Skin of body (tissue), 2 donors: Measurements from ENCODE around the gene C1QTNF6. TPM values are rescaled to one million over a fixed set of nuclear protein-coding genes. Genes with fewer than 3 reads are reported as not detected.
"Not testable (repeated sequence)": the region's sequence is repeated elsewhere in the genome, so short reads cannot be mapped to it uniquely, and the experiment has no call there.

Experiments used
- DNase-seq: peaks from one replicate; lab custom pipeline; 2025; lab: John Stamatoyannopoulos, UW
- total RNA-seq: library from RNA; depleted of rRNA; stranded (reverse); fragments of >200 nt; gene quantifications from one replicate; pipeline ENCODE4 v1.2.3, GENCODE V29; 2014

The C1QTNF6 gene
- total RNA-seq, 1 donor from 2014 or later: 15.0 TPM

GRCh38 chr22:37177221-37177620 is 10.8 kb downstream of the C1QTNF6 start:
- DNase-seq: no peak

- peak; percentile 93 for DNase-seq
Observed at GRCh38 chr22:37176464-37177061, 11.5 kb downstream of the C1QTNF6 start.

GRCh38 chr22:37175414-37176281 is 12.4 kb downstream of the C1QTNF6 start:
- DNase-seq: peak; percentile 44

GRCh38 chr22:37174964-37175363 is 13.1 kb downstream of the C1QTNF6 start:
- DNase-seq: no peak

GRCh38 chr22:37173709-37174108 is 14.3 kb downstream of the C1QTNF6 start:
- DNase-seq: peak; percentile 55

GRCh38 chr22:37172266-37173245 is 15.5 kb downstream of the C1QTNF6 start:
- no peak for DNase-seq

- DNase-seq: no peak
Observed at GRCh38 chr22:37171662-37172061, 16.4 kb downstream of the C1QTNF6 start.

GRCh38 chr22:37170689-37171405 is 17.2 kb downstream of the C1QTNF6 start:
- not testable (repeated sequence) for DNase-seq

- no peak for DNase-seq
Observed at GRCh38 chr22:37169947-37170688, 17.9 kb downstream of the C1QTNF6 start.

GRCh38 chr22:37169406-37169805 is 18.6 kb downstream of the C1QTNF6 start:
- no peak for DNase-seq

GRCh38 chr22:37167981-37168647 is 19.9 kb downstream of the C1QTNF6 start:
- DNase-seq: no peak

- DNase-seq: no peak
Observed at GRCh38 chr22:37167176-37167980, 20.7 kb downstream of the C1QTNF6 start.

GRCh38 chr22:37166675-37167066 is 21.4 kb downstream of the C1QTNF6 start:
- DNase-seq: peak; percentile 54

GRCh38 chr22:37165940-37166674 is 21.9 kb downstream of the C1QTNF6 start:
- DNase-seq: no peak

- DNase-seq: no peak
Observed at GRCh38 chr22:37165066-37165465, 23.0 kb downstream of the C1QTNF6 start.

- no peak for DNase-seq
Observed at GRCh38 chr22:37164505-37164887, 23.6 kb downstream of the C1QTNF6 start.

- DNase-seq: no peak
Observed at GRCh38 chr22:37163575-37164504, 24.2 kb downstream of the C1QTNF6 start.
